HG02970 (cell line): ENCODE measurements around the gene AHNAK2.
"Not testable (repeated sequence)": the region's sequence is repeated elsewhere in the genome, so short reads cannot be mapped to it uniquely, and the experiment has no call there.

Experiments
- ATAC-seq: cut with Tn5 transposase; IDR thresholded peaks from one replicate; pipeline ENCODE4 v1.9.1; 2021; ENCODE audit warnings: mild to moderate bottlenecking, moderate library complexity, moderate number of reproducible peaks; ENCODE audit not compliant: unreplicated experiment, low FRiP score

AHNAK2 gene

DNA sequence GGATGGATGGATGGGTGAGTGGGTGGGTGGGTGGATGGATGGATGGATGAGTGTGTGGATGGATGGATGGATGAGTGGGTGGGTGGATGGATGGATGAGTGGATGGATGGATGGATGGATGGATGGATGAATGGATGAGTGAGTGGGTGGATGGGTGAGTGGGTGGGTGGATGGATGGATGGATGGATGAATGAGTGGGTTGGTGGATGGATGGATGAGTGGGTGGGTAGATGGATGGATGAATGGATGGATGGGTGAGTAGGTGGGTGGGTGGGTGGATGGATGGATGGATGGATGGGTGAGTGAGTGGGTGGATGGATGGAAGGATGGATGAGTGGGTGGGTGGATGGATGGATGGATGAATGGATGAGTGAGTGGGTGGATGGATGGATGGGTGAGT, 87.9 kb downstream of the AHNAK2 start:
- not testable (repeated sequence) for ATAC-seq

- no peak for ATAC-seq
Observed at GRCh38 chr14:104889375-104889757, 88.8 kb downstream of the AHNAK2 start.

DNA sequence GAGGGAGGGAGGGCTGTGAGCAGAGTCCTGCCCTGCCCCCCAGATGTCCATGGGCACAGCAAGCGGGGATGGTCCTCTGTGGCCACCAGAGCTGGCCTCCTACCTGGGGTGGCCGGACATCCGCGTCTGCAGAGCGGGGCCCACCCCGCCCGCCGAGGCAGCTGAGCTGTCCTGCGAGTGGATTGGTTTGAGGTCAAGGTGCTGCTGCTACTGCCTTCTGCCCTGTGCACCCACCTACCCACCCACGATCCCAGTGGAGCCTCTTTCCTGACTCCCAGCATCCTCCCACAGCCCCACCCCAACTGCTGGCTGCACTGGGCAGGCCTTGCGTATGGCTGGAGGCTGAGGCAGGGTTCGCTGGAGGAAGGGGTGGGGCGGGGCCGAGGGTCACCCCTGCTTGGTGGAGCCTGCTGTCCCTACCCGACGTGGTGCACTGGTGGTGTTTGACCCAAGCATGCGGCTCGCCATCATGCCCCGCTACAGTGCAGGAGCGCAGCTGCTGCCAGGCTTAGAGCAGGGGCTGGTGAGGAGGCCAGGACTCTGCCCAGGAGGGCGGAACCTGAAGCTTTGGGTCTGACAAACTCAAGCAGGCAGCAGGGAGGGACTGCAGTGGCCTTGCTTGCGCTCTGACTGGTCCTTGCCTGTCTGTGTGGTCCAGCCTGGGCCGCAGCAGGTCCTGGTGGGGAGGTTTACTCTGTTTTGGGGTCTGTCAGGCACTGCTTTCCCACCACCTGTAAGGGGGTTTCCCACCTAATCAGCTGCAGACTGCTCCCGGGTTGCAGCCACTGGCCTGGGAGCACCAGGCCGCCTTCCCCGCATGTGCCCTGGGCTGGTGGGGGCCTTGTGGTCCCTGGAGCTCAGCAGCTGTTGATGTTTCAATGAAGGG, 89.4 kb downstream of the AHNAK2 start:
- ATAC-seq = no peak

DNA sequence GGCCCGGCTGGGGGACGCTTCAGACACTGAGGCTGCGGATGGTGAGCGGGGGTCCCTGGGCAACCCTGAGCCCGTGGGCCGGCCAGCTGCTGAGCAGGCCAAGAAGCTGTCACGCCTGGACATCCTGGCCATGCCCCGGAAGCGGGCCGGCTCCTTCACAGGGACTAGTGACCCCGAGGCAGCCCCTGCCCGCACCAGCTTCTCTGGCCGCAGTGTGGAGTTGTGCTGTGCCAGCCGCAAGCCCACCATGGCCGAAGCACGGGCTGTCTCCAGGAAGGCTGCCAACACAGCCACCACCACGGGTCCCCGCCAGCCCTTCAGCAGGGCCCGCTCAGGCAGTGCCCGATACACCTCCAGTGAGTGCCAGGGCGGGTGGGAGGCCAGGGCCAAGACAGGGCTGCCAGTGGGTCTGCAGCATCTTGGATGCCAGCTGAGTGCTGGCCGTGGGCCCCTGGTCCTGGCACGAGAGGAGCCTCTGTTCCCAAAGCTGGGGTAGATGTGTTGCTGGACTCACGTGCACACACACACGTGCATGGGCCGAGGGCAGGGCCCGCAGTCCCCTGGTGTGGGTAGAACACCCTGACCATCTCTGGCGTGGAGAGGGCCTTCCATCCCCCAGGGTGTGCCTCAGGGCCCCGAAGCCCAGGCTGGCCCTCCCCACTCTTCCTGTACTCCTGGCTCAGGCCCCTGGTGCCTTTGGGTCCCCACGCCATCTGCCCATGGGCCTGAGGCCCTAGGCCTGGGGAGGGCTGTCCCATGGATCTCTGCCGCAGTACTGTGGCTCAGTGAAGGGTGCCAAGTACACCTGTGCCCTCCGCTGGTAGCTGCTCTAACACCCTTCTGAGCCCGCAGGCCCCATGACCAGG, 90.3 kb downstream of the AHNAK2 start:
- no peak for ATAC-seq
